ENCODE data around the gene AMN1.

AMN1 gene

GRCh38 chr12:31641509-31642090 lies 87.2 kb downstream of the AMN1 start:
- H3K27ac Mint-ChIP-seq = no peak overlapping the region

GRCh38 chr12:31634620-31635019 lies 94.2 kb downstream of the AMN1 start:
- Mint-ChIP-seq H3K27me3 (no peaks in the 10 kb centered on the region), H3K4me1 (ENCODE audit: low read depth) (peaks cover 9% of the 10 kb centered on the region), H3K4me3 (no peak overlapping the region), H3K27ac (no peak overlapping the region), H3K9me3 (no peaks in the 10 kb centered on the region), H3K36me3 (ENCODE audit: low read depth) (no peaks in the 10 kb centered on the region)

More at GRCh38 chr12:31641509-31642090, 87.2 kb downstream of the AMN1 start:
- Mint-ChIP-seq H3K9me3 (no peaks in the 10 kb centered on the region), H3K4me1 (ENCODE audit: low read depth) (peaks cover 7% of the 10 kb centered on the region), H3K36me3 (ENCODE audit: low read depth) (no peaks in the 10 kb centered on the region), H3K4me3 (no peak overlapping the region), H3K27me3 (no peaks in the 10 kb centered on the region)

GRCh38 chr12:31633464-31633863 lies 95.4 kb downstream of the AMN1 start:
- Mint-ChIP-seq H3K36me3 (ENCODE audit: low read depth) (no peaks in the 10 kb centered on the region), H3K9me3 (no peaks in the 10 kb centered on the region)

GRCh38 chr12:31631809-31632208 lies 97.0 kb downstream of the AMN1 start:
- no peak overlapping the region for H3K4me3 Mint-ChIP-seq
- no peaks in the 10 kb centered on the region for H3K36me3 Mint-ChIP-seq (ENCODE audit: low read depth)
- no peaks in the 10 kb centered on the region for H3K9me3 Mint-ChIP-seq
- no peaks in the 10 kb centered on the region for H3K27me3 Mint-ChIP-seq
- H3K27ac Mint-ChIP-seq = no peak overlapping the region
- H3K4me1 Mint-ChIP-seq (ENCODE audit: low read depth) = peaks cover 8% of the 10 kb centered on the region

More at GRCh38 chr12:31633464-31633863, 95.4 kb downstream of the AMN1 start:
- H3K27ac Mint-ChIP-seq = no peak overlapping the region
- H3K27me3 Mint-ChIP-seq = no peaks in the 10 kb centered on the region
- H3K4me3 Mint-ChIP-seq = no peak overlapping the region
- peaks cover 9% of the 10 kb centered on the region for H3K4me1 Mint-ChIP-seq (ENCODE audit: low read depth)

- no peak overlapping the region for H3K4me3 Mint-ChIP-seq
- no peak overlapping the region for H3K27ac Mint-ChIP-seq
- H3K27me3 Mint-ChIP-seq = no peaks in the 10 kb centered on the region
- peaks cover 1% of the 10 kb centered on the region for H3K4me1 Mint-ChIP-seq (ENCODE audit: low read depth)
- peaks cover 1% of the 10 kb centered on the region for H3K9me3 Mint-ChIP-seq
- H3K36me3 Mint-ChIP-seq (ENCODE audit: low read depth) = no peaks in the 10 kb centered on the region
Measured at GRCh38 chr12:31631023-31631724, 97.6 kb downstream of the AMN1 start.

- Mint-ChIP-seq H3K36me3 (ENCODE audit: low read depth) (no peaks in the 10 kb centered on the region), H3K27me3 (no peaks in the 10 kb centered on the region), H3K4me3 (no peak overlapping the region), H3K27ac (no peak overlapping the region), H3K4me1 (ENCODE audit: low read depth) (no peaks in the 10 kb centered on the region), H3K9me3 (peaks cover 3% of the 10 kb centered on the region)
Measured at GRCh38 chr12:31629756-31630732, 98.8 kb downstream of the AMN1 start.

- no peaks in the 10 kb centered on the region for H3K36me3 Mint-ChIP-seq (ENCODE audit: low read depth)
- H3K27ac Mint-ChIP-seq = no peak overlapping the region
- H3K4me3 Mint-ChIP-seq = no peak overlapping the region
- H3K27me3 Mint-ChIP-seq = no peaks in the 10 kb centered on the region
- H3K9me3 Mint-ChIP-seq = peaks cover 3% of the 10 kb centered on the region
- H3K4me1 Mint-ChIP-seq (ENCODE audit: low read depth) = no peaks in the 10 kb centered on the region
Measured at GRCh38 chr12:31627456-31628054, 101.3 kb downstream of the AMN1 start.

- H3K9me3 Mint-ChIP-seq = peaks cover 3% of the 10 kb centered on the region
- no peak overlapping the region for H3K27ac Mint-ChIP-seq
- no peaks in the 10 kb centered on the region for H3K4me1 Mint-ChIP-seq (ENCODE audit: low read depth)
- H3K36me3 Mint-ChIP-seq (ENCODE audit: low read depth) = no peaks in the 10 kb centered on the region
- no peak overlapping the region for H3K4me3 Mint-ChIP-seq
- no peaks in the 10 kb centered on the region for H3K27me3 Mint-ChIP-seq
Measured at GRCh38 chr12:31626270-31626995, 102.4 kb downstream of the AMN1 start.

GRCh38 chr12:31622038-31622437 lies 106.8 kb downstream of the AMN1 start:
- H3K36me3 Mint-ChIP-seq (ENCODE audit: low read depth) = no peaks in the 10 kb centered on the region
- H3K27me3 Mint-ChIP-seq = no peaks in the 10 kb centered on the region
- no peaks in the 10 kb centered on the region for H3K4me1 Mint-ChIP-seq (ENCODE audit: low read depth)
- H3K27ac Mint-ChIP-seq = no peak overlapping the region
- H3K4me3 Mint-ChIP-seq = no peak overlapping the region
- peaks cover 3% of the 10 kb centered on the region for H3K9me3 Mint-ChIP-seq
